Measurements from ENCODE around the gene BICC1.
A peak's percentile ranks its signal among the peaks of the same experiment; 100 is the strongest.

BICC1 gene

GRCh38 chr10:58665361-58665760, 152.7 kb downstream of the BICC1 start:
- no peak for DNase-seq (ENCODE audit: low read depth)
- TF ChIP-seq CTCF (conservative IDR thresholded peaks at IDR 0.05; ENCODE audit: low read depth, low read length), result no peak
- no peak overlapping the region for H3K4me3 ChIP-seq (ENCODE audit: low read depth, low read length)

DNA sequence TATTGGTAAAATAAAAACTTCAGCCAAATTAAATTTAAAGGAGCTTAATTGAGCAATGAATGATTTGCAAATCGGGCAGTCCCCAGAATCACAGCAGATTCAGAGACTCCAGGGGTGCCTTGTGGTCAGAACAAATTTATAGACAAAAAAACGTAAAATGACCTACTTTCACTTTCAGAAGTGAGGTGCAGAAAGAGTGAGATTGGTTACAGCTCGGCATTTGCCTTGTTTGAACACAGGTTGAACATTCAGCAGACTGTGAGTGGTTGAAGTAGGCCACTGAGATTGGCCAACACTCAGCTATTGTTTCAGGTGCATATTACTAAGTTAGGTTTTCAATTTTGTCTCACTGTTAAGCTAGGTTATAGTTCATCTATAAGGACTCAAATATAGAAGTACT, 153.4 kb downstream of the BICC1 start:
- TF ChIP-seq CTCF (conservative IDR thresholded peaks at IDR 0.05; ENCODE audit: low read depth, low read length), result no peak
- DNase-seq (ENCODE audit: low read depth), result peak; percentile 78
- no peak overlapping the region for H3K4me3 ChIP-seq (ENCODE audit: low read depth, low read length)

- TF ChIP-seq CTCF (conservative IDR thresholded peaks at IDR 0.05; ENCODE audit: low read depth, low read length), result no peak
- no peak for DNase-seq (ENCODE audit: low read depth)
- H3K4me3 ChIP-seq (ENCODE audit: low read depth, low read length), result no peak overlapping the region
Measured at GRCh38 chr10:58667658-58668310, 155.1 kb downstream of the BICC1 start.

DNA sequence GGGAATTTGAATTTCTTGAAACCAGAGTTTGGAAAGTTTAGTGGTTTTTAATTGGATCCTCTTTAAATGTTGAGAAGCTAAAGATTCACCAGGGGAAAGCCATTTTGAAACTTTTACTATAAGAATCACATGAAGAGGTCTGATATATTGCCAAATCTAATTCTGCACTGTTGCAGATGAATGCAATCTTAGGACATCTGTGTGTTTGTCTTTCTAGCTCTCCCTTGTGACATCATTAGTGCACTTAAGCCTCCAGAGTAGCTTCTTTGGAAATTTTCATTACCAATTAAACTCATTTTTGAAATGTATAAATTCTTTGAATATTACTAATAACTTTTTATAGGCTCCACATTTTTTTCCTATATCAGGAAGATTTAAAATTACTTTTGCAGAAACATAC, 160.2 kb downstream of the BICC1 start:
- no peak for TF ChIP-seq CTCF (conservative IDR thresholded peaks at IDR 0.05; ENCODE audit: low read depth, low read length)
- H3K4me3 ChIP-seq (ENCODE audit: low read depth, low read length), result no peak overlapping the region
- DNase-seq (ENCODE audit: low read depth), result peak; percentile 75

- no peak for DNase-seq (ENCODE audit: low read depth)
- no peak for TF ChIP-seq CTCF (conservative IDR thresholded peaks at IDR 0.05; ENCODE audit: low read depth, low read length)
- H3K4me3 ChIP-seq (ENCODE audit: low read depth, low read length), result no peak overlapping the region
Measured at GRCh38 chr10:58674251-58674650, 161.6 kb downstream of the BICC1 start.

GRCh38 chr10:58675321-58675720, 162.6 kb downstream of the BICC1 start:
- H3K4me3 ChIP-seq (ENCODE audit: low read depth, low read length), result no peak overlapping the region
- TF ChIP-seq CTCF (conservative IDR thresholded peaks at IDR 0.05; ENCODE audit: low read depth, low read length), result no peak
- DNase-seq (ENCODE audit: low read depth), result no peak

DNA sequence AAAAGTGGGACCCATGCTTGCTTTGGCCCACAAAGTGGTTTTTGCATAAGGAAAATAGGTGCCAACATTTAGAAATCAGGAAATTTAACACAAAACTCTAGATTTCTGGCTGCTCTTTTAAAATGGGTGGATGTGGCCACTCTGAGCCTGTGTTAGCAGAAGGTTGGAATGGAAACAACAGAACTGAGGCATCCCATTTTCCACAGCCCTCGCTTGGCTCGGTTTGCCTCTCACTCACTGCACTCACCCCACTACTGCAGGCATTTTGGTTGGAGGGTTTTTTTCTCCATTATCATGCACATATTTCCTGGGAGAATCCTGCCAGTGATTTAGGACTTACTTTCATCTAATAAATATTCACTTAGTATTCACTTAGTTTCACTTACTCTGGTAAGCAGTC, 178.9 kb downstream of the BICC1 start:
- no peak for TF ChIP-seq CTCF (conservative IDR thresholded peaks at IDR 0.05; ENCODE audit: low read depth, low read length)
- DNase-seq (ENCODE audit: low read depth), result no peak
- H3K4me3 ChIP-seq (ENCODE audit: low read depth, low read length), result no peak overlapping the region
